ENCODE measurements around the gene FABP1.

FABP1 gene

DNA sequence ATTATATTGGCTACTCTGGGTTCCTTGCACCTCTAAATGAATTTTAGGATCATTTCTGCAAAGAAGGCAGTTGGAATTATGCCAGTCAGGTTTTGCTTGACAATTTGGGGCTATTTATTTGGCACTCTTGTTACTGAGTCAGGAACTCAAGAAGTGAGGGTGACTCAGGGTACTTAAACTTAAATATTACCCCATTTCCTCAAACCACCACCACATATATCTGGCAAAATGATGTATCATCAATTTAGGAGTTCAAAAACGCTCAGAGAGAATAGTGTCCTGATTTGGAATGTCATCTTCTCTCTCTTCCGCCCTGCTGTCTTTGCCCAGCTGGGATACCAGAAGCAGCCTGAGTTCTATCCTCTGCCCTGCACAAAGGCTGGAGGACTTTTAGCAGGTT is 39.9 kb upstream of the FABP1 start:
- DNase-seq (ENCODE audit: low spot score), result no peak
- no peak for TF ChIP-seq CTCF (IDR thresholded peaks at IDR 0.05)
- Histone ChIP-seq H3K27ac (peak overlapping the region in 1 of 2 donors; percentile 17), H3K4me3 (no peak overlapping the region)

DNA sequence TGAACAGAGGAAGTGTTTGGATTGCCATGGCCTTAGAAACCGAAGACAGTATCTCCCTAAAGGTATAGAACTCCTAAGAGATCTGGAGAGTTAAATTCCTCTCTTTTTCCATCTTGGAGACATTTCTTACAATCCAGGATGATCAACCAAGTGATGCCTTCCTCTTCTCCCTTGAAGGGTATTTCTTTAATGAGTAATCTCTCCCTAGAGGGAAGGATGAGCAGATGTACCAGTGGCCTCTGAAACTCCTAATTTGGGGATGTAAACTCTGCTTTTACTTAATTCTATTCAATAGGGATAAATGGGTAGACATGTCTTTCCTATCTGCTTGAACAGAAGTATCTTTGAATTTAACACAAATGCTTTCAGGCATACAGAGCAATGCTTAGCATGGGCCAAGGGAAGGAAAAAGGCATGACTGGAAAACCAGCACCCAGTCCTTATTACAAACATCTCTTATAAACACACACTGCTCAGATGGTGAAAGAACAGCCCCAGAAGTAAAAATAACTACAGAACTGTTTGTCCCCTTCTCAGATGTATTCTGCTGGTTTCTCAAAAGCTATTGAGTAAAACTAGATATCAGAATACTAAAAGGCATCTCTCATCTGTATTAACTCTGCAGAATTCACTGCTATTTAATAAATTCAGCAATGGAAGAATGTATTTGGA is 37.6 kb upstream of the FABP1 start:
- H3K27ac ChIP-seq, result peak overlapping the region in 1 of 2 donors; percentile 3
- no peak for DNase-seq (ENCODE audit: low spot score)
- H3K4me3 ChIP-seq, result no peak overlapping the region
- no peak for TF ChIP-seq CTCF (IDR thresholded peaks at IDR 0.05)

DNA sequence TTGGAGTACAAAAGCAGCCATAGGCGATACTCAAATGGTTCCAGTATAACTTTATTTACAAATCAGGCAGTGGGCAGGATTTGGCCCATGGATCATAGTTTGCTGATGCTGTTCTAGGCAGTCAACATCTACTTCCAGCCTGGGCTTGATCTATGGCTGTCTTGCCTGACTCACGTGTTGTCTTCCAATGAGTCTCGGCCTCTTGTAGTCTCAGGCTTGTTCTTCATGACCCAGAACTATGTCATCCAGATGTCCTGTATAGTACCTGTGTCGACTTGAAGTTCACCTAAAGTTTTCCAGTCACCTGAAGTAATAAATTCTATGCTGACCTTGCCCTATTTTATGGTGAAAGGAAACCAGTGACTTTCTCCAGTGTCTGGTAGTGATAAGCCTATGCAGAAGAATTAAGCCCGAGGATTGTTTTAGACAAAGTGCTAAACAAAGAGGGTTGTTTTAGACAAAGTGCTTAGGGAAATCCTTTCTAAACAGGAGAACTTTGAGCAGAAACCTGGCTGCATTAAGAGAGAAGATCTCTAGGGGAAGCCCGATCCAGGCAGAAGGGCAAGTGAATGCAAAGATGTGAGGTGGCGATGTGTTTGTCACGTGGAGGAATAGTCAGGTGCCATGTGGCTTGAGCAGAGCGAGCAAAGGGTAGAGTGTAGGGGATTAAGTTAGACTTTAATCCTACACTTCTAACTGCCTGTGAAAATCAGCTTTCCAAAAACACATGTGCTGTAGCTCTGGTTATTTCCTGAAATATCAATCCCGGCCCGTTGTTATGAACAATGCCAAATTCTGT is 33.8 kb upstream of the FABP1 start:
- no peak for DNase-seq (ENCODE audit: low spot score)
- no peak for TF ChIP-seq CTCF (IDR thresholded peaks at IDR 0.05)
- H3K4me3 ChIP-seq, result no peak overlapping the region
- H3K27ac ChIP-seq, result no peak overlapping the region

GRCh38 chr2:88160517-88160916 is 32.7 kb upstream of the FABP1 start:
- no peak overlapping the region for H3K4me3 ChIP-seq
- DNase-seq (ENCODE audit: low spot score), result no peak

DNA sequence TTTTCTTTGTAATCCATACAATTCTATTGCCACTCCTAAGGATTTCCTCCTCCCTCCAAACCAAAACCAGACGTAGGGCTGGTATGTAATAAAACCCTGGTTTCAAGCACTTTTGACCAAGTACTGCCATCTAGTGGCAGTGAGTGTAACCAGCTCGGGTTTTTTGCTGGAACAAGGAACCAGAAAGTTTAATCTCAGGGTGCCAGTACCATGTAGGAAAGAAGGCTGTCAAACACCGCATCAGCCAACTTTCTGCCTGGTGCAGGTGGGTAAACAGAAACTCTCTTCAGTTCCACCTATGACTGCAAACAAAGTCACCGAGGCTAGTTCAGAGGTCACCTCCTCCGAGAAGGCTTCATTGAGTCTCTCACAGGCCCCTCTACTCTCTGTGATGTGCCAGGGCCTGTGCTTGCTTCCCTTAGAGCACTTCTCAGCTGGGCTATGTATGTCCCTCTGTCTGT is 32.1 kb upstream of the FABP1 start:
- no peak overlapping the region for H3K4me3 ChIP-seq
- no peak for DNase-seq (ENCODE audit: low spot score)
- peak; percentile 47 for TF ChIP-seq CTCF (IDR thresholded peaks at IDR 0.05)
- no peak overlapping the region for H3K27ac ChIP-seq

More at GRCh38 chr2:88160517-88160916, 32.7 kb upstream of the FABP1 start:
- TF ChIP-seq CTCF (IDR thresholded peaks at IDR 0.05), result no peak
- H3K27ac ChIP-seq, result no peak overlapping the region

GRCh38 chr2:88159481-88159880 is 31.6 kb upstream of the FABP1 start:
- no peak for DNase-seq (ENCODE audit: low spot score)
- Histone ChIP-seq H3K27ac (no peak overlapping the region), H3K4me3 (no peak overlapping the region)
- no peak for TF ChIP-seq CTCF (IDR thresholded peaks at IDR 0.05)

All from coronary artery (tissue), 2 donors.